ENCODE results near the gene MAP1S. TPM values are rescaled to one million over a fixed set of nuclear protein-coding genes. Genes with fewer than 3 reads are reported as not detected.

The MAP1S gene
- total RNA-seq, 2 experiments from 2014 or later = 18.1 to 21.4 TPM

DNA sequence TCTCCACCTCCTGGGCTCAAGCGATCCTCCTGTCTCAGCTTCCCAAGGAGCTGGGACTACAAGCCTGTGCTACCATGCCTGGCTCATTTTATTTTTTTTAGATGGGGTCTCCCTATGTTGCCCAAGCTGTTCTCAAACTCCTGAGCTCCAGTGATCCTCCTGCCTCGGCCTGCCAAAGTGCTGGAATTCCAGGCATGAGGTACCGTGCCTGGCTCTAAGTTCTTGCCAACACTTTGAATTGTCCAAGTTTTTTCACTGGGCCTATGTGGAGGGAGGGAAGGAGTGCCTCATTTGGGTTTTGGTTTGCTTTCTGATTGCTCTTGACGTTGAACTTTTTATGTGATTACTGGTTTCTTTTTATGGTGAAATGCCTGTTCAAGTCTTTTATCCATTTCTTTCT, 26.7 kb upstream of the MAP1S start:
- peaks cover 0 to 8% of the 10 kb centered on the region in 2 experiments for H3K9me3 ChIP-seq (ENCODE audit: control insufficient read depth in 1 of 2, insufficient read depth in 1 of 2, low read length in 2 of 2)
- no peaks in the 10 kb centered on the region for H3K36me3 ChIP-seq (ENCODE audit: insufficient read depth, low read length)
- ATAC-seq (ENCODE audit: poor library complexity) (no peak), DNase-seq (no peak)
- TF ChIP-seq, protein P1, sequence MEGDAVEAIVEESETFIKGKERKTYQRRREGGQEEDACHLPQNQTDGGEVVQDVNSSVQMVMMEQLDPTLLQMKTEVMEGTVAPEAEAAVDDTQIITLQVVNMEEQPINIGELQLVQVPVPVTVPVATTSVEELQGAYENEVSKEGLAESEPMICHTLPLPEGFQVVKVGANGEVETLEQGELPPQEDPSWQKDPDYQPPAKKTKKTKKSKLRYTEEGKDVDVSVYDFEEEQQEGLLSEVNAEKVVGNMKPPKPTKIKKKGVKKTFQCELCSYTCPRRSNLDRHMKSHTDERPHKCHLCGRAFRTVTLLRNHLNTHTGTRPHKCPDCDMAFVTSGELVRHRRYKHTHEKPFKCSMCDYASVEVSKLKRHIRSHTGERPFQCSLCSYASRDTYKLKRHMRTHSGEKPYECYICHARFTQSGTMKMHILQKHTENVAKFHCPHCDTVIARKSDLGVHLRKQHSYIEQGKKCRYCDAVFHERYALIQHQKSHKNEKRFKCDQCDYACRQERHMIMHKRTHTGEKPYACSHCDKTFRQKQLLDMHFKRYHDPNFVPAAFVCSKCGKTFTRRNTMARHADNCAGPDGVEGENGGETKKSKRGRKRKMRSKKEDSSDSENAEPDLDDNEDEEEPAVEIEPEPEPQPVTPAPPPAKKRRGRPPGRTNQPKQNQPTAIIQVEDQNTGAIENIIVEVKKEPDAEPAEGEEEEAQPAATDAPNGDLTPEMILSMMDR (IDR thresholded peaks at IDR 0.05) = no peak
- Mint-ChIP-seq H3K27me3 (peaks cover 66% of the 10 kb centered on the region), H3K9me3 (no peaks in the 10 kb centered on the region), H3K36me3 (ENCODE audit: low read depth) (no peaks in the 10 kb centered on the region), H3K4me1 (ENCODE audit: low read depth) (peaks cover 7% of the 10 kb centered on the region), H3K4me3 (no peak overlapping the region), H3K27ac (no peak overlapping the region)
- intact Hi-C loops (cut with DNase I, micrococcal nuclease) = no loop called here
- H3K4me1 ChIP-seq (ENCODE audit: insufficient read depth, low read length) = peaks cover 9% of the 10 kb centered on the region
- H3K27ac ChIP-seq (ENCODE audit: low read depth in 1 of 2, low read length in 2 of 2) = no peak overlapping the region
- CTCF ChIA-PET = no interaction called here
- POLR2A ChIA-PET = no interaction called here
- H3K27me3 ChIP-seq (ENCODE audit: control insufficient read depth in 1 of 2, insufficient read depth in 2 of 2, low read length in 2 of 2) = peaks cover 22 to 31% of the 10 kb centered on the region in 2 experiments
- no peak overlapping the region for H3K4me3 ChIP-seq (ENCODE audit: low read length)

DNA sequence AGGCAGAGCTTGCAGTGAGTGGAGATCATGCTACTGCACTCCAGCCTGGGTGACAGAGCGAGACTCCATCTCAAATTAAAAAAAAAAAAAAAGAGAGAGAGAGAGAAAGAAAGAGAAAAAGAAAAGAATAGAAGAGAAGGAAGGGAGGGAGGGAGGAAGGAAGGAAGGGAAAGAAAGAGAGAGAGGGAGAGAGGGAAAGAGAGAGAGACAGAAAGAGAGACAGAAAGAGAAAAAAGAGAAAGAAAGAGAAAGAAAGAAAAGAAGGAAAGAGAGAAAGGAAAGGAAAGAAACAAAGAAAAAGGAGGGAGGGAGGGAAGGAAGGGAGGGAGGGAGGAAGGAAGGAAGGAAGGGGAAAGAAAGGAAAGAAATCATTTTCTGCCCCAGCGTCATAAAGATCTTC, 24.1 kb upstream of the MAP1S start:
- TF ChIP-seq, protein P1 (IDR thresholded peaks at IDR 0.05) = no peak
- CTCF ChIA-PET = interaction anchor here (0.6 kb wide), 1 partner anchor 113 kb away, joined by 3 read pairs; no protein-coding TSS in a partner anchor
- Histone ChIP-seq H3K9me3 (ENCODE audit: control insufficient read depth in 1 of 2, insufficient read depth in 1 of 2, low read length in 2 of 2) (no peaks in the 10 kb centered on the region), H3K27ac (ENCODE audit: low read depth in 1 of 2, low read length in 2 of 2) (no peak overlapping the region), H3K4me1 (ENCODE audit: insufficient read depth, low read length) (no peaks in the 10 kb centered on the region), H3K27me3 (ENCODE audit: control insufficient read depth in 1 of 2, insufficient read depth in 2 of 2, low read length in 2 of 2) (peaks cover 3 to 10% of the 10 kb centered on the region in 2 experiments), H3K4me3 (ENCODE audit: low read length) (no peak overlapping the region), H3K36me3 (ENCODE audit: insufficient read depth, low read length) (no peaks in the 10 kb centered on the region)
- intact Hi-C loops (cut with DNase I, micrococcal nuclease) = no loop called here
- Mint-ChIP-seq H3K27me3 (peaks cover 59% of the 10 kb centered on the region), H3K27ac (no peak overlapping the region), H3K4me1 (ENCODE audit: low read depth) (no peaks in the 10 kb centered on the region), H3K9me3 (no peaks in the 10 kb centered on the region), H3K4me3 (no peak overlapping the region), H3K36me3 (ENCODE audit: low read depth) (no peaks in the 10 kb centered on the region)
- ATAC-seq (ENCODE audit: poor library complexity) = no peak
- DNase-seq = no peak
- POLR2A ChIA-PET = no interaction called here

DNA sequence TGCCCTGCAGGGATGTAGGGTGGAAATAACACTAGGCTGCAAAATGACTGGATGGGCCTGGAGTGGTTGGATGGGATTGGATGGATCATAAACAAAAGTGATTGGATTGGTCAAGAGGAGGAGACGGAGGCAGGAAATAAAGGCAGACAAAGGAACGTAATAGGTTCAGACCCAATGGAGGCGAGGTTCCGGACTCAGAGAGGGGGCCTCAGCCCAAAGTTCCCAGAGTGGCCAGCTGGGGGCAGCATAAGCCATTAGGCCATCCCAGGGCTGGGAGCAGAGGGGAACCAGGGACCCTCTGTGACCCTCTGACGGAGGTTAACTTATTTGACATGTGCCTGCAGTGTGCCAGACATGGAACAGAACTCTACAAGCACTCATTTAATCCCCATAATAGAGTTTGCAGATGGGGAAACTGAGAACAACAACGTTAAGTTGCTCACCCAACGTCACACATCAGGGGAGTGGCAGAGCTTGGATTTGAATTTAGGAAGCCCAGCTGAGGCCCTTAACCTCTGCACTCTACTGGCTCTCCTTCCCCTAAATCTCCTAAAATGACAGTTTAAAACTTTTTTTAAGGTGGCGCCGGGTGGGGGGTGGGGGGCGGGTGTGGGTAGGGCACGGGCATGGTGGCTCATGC, 15.3 kb upstream of the MAP1S start:
- peaks cover 2 to 4% of the 10 kb centered on the region in 2 experiments for H3K27me3 ChIP-seq (ENCODE audit: control insufficient read depth in 1 of 2, insufficient read depth in 2 of 2, low read length in 2 of 2)
- no peak overlapping the region for H3K4me3 ChIP-seq (ENCODE audit: low read length)
- POLR2A ChIA-PET = no interaction called here
- Mint-ChIP-seq H3K4me3 (no peak overlapping the region), H3K27me3 (peaks cover 6% of the 10 kb centered on the region), H3K9me3 (no peaks in the 10 kb centered on the region), H3K27ac (no peak overlapping the region), H3K36me3 (ENCODE audit: low read depth) (no peaks in the 10 kb centered on the region), H3K4me1 (ENCODE audit: low read depth) (peaks cover 4% of the 10 kb centered on the region)
- no peaks in the 10 kb centered on the region for H3K9me3 ChIP-seq (ENCODE audit: control insufficient read depth in 1 of 2, insufficient read depth in 1 of 2, low read length in 2 of 2)
- DNase-seq (peak; percentile 63 to 80 (median 66)), ATAC-seq (ENCODE audit: poor library complexity) (peak; percentile 99)
- CTCF ChIA-PET = interaction anchor here (0.9 to 3.5 kb wide), 5 partner anchors 57 to 155 kb away, joined by 4 to 27 read pairs (median 8); partner anchors contain the start of gene RPL18A
- TF ChIP-seq, protein P1 (IDR thresholded peaks at IDR 0.05) = peak; percentile 93
- peaks cover 4% of the 10 kb centered on the region for H3K4me1 ChIP-seq (ENCODE audit: insufficient read depth, low read length)
- no peak overlapping the region for H3K27ac ChIP-seq (ENCODE audit: low read depth in 1 of 2, low read length in 2 of 2)
- no peaks in the 10 kb centered on the region for H3K36me3 ChIP-seq (ENCODE audit: insufficient read depth, low read length)
- intact Hi-C loops (cut with DNase I, micrococcal nuclease) = loop anchor here (1.0 to 5.0 kb wide), 6 partner anchors 71 to 293 kb away; partner anchors contain the start of gene CCDC124 (in 1 of the 2)
